ENCODE measurements around the gene TP53I13. TPM values are rescaled to one million over a fixed set of nuclear protein-coding genes. Genes with fewer than 3 reads are reported as not detected.

The TP53I13 gene
- total and polyA plus RNA-seq, 2 donors from 2014 or later, result 51.6 to 75.5 TPM

- Histone ChIP-seq H3K36me3 (ENCODE audit: control insufficient read depth in 2 of 3, insufficient read depth in 3 of 3, low read length in 3 of 3) (peaks cover 0 to 9% (median 7%) of the 10 kb centered on the region in 3 donors), H3K27ac (ENCODE audit: low read depth in 2 of 2, low read length in 2 of 2) (no peak overlapping the region)
- no peak for FAIRE-seq
These were observed 4.4 kb downstream of the TP53I13 start for GRCh38 chr17:29572691-29573557.

GRCh38 chr17:29573558-29573869, 5.0 kb downstream of the TP53I13 start:
- TF ChIP-seq CTCF (IDR thresholded peaks at IDR 0.05; ENCODE audit: borderline replicate concordance, extremely low read depth, insufficient read depth), result no peak
- Histone ChIP-seq H3K27me3 (ENCODE audit: control insufficient read depth, insufficient read depth, low read length) (no peaks in the 10 kb centered on the region), H3K4me3 (ENCODE audit: low read length in 3 of 3) (no peak overlapping the region), H3K27ac (ENCODE audit: low read depth in 2 of 2, low read length in 2 of 2) (no peak overlapping the region), H3K36me3 (ENCODE audit: control insufficient read depth in 2 of 3, insufficient read depth in 3 of 3, low read length in 3 of 3) (peaks cover 0 to 13% (median 12%) of the 10 kb centered on the region in 3 donors), H3K9ac (ENCODE audit: low read length in 3 of 3) (no peak overlapping the region), H3K9me3 (ENCODE audit: control insufficient read depth in 2 of 3, insufficient read depth in 1 of 3, low read length in 3 of 3) (no peaks in the 10 kb centered on the region), H3K4me1 (ENCODE audit: control insufficient read depth in 2 of 3, insufficient read depth in 2 of 3, low read depth in 1 of 3, low read length in 3 of 3) (peaks cover 0 to 10% (median 10%) of the 10 kb centered on the region in 3 donors)
- intact Hi-C loops (cut with DNase I), result no loop called here
- peak in 2 of 5 donors; percentile 62 to 69 for DNase-seq
- FAIRE-seq, result no peak

More at GRCh38 chr17:29572691-29573557, 4.4 kb downstream of the TP53I13 start:
- DNase-seq, result peak; percentile 64 to 90 (median 83)
- Histone ChIP-seq H3K4me1 (ENCODE audit: control insufficient read depth in 2 of 3, insufficient read depth in 2 of 3, low read depth in 1 of 3, low read length in 3 of 3) (peaks cover 0 to 10% (median 10%) of the 10 kb centered on the region in 3 donors), H3K27me3 (ENCODE audit: control insufficient read depth, insufficient read depth, low read length) (no peaks in the 10 kb centered on the region), H3K4me3 (ENCODE audit: low read length in 3 of 3) (no peak overlapping the region), H3K9me3 (ENCODE audit: control insufficient read depth in 2 of 3, insufficient read depth in 1 of 3, low read length in 3 of 3) (no peaks in the 10 kb centered on the region), H3K9ac (ENCODE audit: low read length in 3 of 3) (no peak overlapping the region)
- intact Hi-C loops (cut with DNase I), result no loop called here
- TF ChIP-seq CTCF (IDR thresholded peaks at IDR 0.05; ENCODE audit: borderline replicate concordance, extremely low read depth, insufficient read depth), result peak; percentile 55

GRCh38 chr17:29573871-29574731, 5.6 kb downstream of the TP53I13 start:
- peak overlapping the region in 1 of 2 donors; percentile 32 for H3K27ac ChIP-seq (ENCODE audit: low read depth in 2 of 2, low read length in 2 of 2)
- peaks cover 0 to 9% (median 7%) of the 10 kb centered on the region in 3 donors for H3K4me1 ChIP-seq (ENCODE audit: control insufficient read depth in 2 of 3, insufficient read depth in 2 of 3, low read depth in 1 of 3, low read length in 3 of 3)

More at GRCh38 chr17:29573871-29574731, 5.6 kb downstream of the TP53I13 start:
- Histone ChIP-seq H3K9ac (ENCODE audit: low read length in 3 of 3) (no peak overlapping the region), H3K27me3 (ENCODE audit: control insufficient read depth, insufficient read depth, low read length) (no peaks in the 10 kb centered on the region), H3K36me3 (ENCODE audit: control insufficient read depth in 2 of 3, insufficient read depth in 3 of 3, low read length in 3 of 3) (peaks cover 0 to 15% (median 12%) of the 10 kb centered on the region in 3 donors), H3K9me3 (ENCODE audit: control insufficient read depth in 2 of 3, insufficient read depth in 1 of 3, low read length in 3 of 3) (no peaks in the 10 kb centered on the region), H3K4me3 (ENCODE audit: low read length in 3 of 3) (no peak overlapping the region)
- intact Hi-C loops (cut with DNase I), result no loop called here
- no peak for TF ChIP-seq CTCF (IDR thresholded peaks at IDR 0.05; ENCODE audit: borderline replicate concordance, extremely low read depth, insufficient read depth)
- DNase-seq (peak in 2 of 5 donors; percentile 51 to 70), FAIRE-seq (no peak)

Data from kidney (tissue), 14 donors.